NCI-H2029 treated with DMSO at 0.1 percent for 48 hours (cell line): ENCODE results near the gene SPRED2.

ENCODE experiments used
- DNase-seq: peaks from one replicate; lab custom pipeline; 2025; lab: John Stamatoyannopoulos, UW

The SPRED2 gene

DNA sequence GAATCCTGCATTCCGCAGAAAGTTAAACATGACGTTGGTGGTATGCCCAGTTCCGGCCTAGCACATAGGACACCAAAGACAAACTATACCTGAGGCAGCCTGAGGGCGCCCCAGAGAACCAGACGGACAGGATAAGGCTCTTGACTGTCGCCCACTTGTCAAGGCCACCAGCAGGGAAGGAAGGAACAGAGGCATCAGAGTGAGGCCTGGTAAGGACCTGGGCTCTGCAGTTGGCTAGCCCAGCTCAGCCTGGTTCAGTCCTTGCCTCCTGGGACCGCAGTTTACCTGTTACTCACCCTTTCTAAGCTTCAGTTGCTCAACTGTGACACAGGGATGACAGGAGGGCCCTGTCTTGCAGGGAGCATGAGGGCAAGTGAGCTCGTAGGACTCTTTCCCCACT is 122.7 kb downstream of the SPRED2 start:
- DNase-seq = no peak

DNA sequence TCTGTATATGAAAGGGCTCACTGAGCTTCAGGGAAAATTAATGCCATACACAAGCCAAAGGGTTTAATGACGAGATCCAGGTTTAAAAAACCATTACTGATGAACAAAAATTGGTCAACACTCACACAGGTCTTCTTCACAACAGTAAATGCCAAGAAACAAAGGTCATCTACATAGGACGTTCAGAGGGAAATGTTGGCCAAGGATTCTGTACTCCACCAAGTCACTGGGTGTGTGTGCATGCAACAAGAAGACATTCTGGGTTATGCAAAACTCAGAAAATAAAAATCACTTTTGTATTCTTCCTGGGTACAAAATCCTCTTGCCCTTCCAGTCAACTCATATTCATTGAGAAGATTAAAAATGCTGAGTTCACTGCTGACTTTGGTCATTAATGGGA is 126.5 kb downstream of the SPRED2 start:
- DNase-seq = no peak

DNA sequence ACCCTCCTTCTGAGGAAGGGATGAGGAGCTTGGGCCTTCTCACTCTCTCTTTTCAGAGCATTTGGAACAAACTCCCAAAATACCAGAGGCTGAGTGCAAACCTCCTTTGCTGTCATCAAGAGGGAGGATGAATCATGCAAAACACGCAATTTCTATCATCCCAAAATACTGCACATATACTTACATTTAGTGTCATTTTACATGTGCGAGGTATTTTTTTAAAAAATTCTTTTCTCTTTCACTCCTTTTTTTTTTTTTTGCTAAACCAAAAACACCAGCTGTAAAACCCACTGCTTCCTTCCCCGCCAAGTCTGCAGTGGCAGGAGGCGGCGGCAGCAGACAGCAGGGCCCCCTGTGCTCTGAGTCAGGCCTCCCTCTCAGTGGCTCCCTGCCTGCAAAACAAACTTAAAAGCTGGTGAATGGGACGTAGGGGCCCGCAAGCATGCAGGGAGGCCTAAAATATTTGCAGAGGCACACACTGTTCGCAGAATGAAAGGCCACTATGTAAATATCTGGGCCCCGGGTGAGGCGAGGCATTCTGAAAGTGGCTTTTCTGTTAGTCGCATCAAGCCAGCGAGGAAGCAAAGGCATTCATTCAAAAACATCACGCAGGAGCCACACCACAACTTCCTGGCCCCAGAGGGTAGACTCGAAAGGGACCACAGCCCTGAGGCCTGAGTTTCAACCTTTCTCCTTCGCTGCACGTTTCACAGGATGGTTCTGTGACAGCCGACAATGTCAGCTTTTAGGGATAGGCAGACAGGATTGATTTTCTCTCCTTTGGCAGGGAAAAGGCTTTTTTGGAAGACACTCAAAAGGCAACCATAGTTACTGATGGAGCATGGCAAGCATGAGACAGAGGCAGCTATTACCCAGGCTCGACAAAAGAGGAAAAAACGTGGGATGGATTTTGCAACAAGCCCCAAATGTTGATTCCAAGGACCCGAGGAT is 131.4 kb downstream of the SPRED2 start:
- no peak for DNase-seq

DNA sequence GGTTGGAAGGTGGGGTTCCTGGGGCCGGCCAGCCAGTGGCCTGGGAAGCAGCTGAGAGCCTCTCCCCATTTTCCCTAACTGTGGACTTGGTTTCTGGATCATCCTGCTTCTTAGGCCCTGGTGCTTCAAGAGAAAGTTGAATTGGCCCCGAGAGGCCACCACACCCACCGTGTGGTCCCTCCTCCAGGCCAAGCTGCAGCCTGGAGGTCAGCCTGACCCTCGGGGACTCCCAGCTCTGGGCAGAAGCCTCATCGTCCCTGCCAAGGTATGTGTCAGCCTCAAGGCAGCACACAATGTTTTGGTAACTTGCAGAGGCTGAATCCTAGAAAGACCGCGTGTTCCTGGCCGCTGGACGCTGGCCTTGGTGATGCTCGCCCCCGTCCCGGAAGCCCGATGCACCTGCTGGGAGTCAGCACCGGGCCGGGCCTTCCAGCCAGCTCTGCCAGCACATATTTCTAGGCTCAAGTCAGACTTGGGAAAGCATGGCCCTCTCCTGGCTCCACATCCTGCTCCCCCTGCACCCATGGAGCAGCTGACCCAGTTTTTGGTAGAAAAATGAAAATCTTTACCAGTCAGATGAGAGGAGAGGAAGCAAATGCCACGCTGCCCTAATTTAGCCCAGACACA is 132.2 kb downstream of the SPRED2 start:
- DNase-seq = no peak

DNA sequence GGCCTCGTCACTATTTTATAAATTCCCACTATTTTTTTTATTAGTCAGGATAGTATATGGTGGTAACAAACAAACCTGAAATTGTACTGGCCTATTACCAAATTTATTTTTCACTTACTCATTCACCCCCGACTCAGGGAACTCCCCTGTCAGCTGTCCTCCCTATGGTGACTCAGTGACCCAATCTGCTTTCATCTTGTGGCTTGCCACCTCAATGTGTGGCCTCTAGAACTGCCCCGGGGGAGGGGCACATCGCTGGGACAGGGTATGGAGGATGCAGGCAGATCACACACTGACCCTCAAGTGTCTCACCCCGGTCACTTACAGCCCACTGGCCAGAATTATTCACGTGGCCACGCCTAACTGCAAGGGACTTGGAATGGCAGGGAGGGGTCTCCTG is 133.2 kb downstream of the SPRED2 start:
- DNase-seq = no peak

DNA sequence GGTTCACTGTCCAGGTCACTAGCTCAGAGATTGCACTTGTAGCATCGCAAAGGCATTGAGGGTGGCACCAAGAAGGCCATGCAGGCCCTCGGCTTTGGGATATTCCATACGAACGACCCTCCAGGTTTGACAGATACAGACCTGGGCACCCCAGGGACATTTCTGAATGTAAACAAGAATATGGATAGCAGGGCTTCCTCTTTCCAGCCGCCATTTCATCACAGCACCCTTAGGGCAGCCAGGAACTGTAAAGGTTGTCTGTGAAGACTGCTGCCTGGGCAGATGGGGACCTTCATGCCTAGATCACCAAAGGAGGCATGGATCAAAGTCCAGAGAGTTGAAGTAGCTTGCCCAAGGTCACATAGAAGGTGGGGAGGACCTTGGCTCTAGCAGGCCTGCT is 134.3 kb downstream of the SPRED2 start:
- DNase-seq = no peak

DNA sequence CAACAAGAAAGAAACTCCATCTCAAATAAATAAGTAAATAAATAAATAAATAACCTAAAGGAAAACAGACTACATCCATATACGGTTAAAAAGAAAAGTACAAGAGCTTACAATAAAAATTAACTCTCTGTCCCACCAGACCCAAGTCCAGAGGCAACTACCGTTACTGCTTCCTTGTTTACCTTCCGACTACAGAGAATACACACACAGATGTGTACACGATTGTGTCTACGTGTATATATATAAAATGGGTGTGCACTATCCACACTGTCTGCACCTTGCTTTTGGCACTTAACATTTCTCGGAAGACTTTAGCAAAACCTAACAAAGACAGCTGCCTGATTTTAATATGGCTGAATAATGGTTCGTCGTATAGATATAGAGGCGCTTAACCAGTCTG is 134.9 kb downstream of the SPRED2 start:
- no peak for DNase-seq

DNA sequence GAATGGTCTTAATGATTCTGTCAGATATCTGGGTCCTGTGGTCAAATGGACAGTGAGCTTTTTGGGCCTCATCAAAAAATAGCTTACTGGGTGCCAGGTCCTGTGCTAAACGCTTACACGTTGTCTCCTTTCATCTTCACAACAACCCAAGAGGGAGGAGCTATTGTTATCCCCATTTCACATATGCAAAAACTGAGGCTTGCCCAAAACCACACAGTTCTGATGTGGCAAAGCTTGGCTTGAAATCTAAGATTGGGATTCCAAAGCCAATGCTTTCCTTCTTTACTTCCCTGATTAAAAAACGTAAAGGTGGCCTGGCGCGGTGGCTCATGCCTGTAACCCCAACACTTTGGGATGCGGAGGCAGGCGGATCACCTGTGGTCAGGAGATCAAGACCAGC is 135.4 kb downstream of the SPRED2 start:
- DNase-seq = no peak

DNA sequence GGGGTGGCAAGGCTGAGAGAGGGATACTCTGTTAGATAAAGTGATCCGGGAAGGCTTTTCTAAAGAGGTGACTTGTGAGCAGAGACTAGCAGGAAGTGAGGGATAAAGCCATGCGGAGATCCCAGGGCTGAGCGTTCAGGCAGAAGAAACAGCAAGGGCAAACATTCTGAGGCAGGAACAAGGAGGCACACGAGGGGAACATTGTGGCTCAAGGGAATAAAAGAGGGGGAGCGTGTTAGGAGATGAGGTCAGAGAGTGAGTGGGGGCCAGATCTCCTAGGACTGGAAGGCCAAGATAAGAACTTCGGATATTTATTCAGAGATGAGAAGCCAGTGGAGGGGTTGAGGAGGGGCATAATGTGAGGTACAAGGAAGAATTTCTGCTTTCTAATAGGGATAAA is 137.7 kb downstream of the SPRED2 start:
- no peak for DNase-seq

DNA sequence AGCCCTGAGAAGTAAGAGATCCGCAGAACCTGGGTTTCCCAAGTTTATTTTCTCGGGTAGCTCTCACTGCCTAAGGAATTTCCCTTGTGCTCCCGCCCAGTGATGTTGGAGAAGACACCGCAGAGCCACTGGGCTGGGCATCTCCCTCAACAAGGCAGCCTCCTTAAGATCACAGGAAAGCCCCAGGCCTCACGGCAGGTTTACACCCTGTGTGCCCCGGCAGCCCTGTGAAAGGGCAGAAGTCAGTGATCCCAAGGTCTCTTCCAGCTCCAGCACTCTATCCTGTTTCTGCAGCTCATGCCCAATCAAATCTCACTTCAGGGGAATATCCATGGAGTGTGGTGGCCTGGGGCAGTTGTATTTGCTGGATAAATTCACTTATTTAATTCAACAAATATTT is 138.3 kb downstream of the SPRED2 start:
- DNase-seq = no peak

DNA sequence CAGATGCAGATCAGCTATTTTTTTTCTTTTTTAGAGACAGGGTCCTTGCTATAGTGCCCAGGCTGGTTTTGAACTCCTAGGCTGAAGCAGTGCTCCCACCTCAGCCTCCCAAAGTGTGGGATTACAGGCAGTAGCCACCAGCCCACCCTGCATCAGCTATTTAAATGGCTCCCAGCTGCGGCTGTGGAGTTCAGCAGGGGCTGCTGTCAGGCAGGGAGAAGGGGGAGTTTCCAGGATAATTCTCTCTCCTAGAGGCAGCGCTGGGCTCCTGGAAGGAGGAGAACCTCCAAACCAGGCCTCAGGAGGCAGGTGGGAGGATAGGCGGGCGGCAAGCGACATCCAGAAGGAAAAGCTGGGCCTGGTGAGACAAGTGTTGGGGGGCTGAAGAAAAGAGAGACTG is 139.0 kb downstream of the SPRED2 start:
- no peak for DNase-seq

DNA sequence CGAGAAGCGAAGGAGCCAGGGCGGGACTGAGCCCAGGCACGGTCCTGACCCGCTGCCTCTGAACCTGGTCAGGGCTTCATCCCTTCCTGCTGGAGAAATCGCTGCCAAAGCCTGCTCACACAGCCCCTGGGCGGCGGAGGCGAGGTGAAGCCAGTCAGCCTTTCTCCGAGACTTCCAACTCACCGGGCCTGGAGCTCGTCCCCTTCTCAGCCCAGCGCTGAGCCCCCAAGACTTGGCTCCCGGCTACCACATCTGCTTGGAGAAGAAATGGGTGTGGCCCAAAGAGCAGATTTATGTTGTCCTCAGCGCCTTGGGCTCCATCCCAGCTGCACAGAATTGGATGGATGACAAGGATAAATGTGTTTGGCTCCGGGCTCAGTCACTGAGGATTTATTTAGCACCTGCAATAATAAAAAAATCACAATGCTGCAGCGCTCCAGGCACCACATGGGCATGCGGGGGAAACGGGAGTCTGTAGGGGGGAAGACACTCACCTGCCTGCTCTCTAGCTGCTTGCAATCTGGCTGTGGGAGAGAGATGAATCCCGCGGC is 139.9 kb downstream of the SPRED2 start:
- no peak for DNase-seq

DNA sequence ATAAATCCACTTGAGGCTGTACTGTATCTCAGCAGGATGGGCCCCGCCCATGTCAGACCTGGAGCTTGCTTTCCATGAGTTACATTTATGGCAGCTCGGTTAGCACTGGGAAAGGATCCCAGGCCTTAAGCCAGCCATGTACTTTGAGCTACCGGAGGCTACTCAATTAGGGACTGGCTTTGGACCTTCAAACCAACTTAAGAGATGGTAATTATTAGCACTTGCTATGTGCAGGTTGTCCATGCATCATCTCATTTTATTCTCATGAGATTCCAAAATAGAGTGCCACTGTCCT is 140.3 kb downstream of the SPRED2 start:
- no peak for DNase-seq

DNA sequence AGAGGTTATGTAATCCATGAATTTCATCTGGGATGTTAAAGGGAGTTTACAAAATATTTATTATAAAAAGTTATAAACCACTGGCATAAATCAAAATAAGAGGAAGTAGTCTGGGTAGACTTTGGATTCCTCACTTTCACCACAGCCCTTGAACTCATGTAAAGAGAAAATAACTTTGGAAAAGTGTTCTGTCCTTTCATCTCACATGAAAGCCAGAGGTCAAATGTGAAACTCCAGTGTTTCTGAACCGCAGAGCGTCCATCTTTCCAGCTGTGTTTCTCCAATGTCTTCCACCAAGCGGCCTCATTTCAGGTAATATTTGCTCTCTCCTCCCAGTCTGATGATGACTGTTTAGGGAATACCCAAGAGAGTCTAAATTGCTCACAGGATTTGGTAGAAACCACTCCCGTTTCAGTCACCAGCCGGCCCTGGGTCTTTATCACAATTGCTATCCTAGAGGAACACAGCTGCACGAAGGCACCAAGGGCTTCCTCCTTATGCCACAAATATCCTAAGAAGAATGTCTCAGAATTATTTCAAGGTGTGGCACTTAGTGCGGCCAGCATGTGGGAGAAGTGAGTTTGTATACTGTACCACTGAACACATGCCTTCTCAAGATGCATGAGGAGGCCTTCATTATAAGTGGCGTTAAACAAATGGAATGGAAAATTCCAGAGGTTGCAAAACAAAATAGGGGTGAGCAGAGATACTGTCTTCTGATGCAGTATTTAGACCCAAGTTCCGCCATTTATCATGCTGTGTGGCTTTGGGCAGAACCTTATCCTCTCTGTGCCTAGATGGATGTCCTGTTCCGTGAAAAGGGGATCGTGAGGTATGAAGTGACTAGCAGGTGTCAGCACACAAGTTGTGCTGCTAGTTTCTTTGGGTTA is 140.9 kb downstream of the SPRED2 start:
- no peak for DNase-seq

DNA sequence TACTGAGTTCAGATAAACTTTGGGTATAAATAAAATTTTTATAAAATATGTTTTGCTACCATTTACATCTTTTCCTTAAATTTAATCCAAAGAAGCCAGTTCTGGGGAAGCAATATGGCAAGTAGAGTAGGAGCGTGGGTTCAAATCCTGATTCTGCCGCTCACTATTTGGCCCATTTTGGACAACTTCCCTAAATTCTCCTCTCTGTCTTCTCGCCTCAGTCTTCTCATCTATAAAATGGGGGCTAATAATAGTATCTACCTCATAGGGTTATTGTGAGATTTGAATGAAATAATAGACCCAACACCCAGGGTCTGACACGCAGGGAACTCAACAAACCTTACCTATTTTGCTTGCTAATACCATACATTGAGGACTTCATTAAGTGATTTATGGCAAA is 145.0 kb downstream of the SPRED2 start:
- no peak for DNase-seq

DNA sequence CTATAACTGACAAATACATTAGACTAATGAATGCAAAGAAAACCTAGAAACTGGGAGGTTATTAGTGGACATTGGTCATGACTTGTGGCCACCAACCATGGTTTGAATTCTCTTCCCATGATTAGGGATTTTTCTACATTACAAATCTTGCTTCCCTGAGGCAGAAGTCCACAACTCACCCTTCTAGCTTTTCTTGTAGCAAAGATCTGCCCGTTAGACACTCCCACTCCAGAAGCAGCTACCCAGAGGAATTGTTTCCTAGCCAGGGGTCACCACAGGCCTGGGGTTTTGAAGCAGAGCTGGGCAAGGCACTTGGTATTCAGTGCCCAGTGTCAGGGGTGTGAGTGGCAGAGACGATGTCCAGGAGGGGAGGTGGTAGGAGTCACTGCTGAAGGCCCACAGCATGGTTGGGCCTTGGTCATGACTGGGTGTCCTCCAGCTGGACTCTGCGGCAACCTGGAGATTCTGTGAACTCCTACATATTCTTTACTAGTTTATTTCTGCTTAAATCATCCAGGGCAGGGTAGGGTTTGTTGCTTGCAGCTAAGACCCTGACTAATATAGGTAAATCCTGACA is 149.8 kb downstream of the SPRED2 start:
- no peak for DNase-seq

DNA sequence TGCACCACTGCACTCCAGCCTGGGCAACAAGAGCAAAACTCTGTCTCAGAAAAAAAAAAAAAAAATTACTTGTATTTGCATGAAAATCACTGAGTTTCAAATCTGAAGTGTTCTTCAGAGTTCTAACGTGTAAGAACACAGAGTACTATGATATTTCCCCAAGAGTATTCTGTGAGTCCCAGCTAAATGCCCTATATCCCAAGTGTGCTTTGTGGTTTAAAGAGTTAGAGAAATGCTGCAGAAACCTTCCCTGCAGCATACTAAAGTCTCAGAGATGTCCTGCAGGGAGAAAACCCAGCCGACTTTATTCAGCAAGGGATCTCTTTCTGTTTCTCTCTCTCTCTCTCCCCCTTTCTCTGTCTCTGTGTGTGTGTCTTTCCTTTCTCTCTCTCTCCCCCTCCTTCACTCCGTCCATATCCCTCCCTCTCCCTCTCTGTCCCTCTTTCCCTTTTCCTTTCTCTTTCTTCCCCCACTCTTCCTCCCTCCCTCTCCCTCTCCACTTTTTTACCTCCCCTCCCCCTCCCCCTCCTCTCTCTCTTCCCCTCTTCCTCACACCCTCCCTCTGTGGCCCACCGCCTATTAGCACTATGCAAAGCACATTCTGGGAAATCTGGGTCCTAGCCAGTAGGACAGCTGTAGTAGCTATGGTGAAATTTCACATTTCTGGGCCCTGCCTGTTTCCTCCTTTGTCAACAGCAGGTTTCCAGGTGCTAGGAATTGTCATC is 150.6 kb downstream of the SPRED2 start:
- no peak for DNase-seq

DNA sequence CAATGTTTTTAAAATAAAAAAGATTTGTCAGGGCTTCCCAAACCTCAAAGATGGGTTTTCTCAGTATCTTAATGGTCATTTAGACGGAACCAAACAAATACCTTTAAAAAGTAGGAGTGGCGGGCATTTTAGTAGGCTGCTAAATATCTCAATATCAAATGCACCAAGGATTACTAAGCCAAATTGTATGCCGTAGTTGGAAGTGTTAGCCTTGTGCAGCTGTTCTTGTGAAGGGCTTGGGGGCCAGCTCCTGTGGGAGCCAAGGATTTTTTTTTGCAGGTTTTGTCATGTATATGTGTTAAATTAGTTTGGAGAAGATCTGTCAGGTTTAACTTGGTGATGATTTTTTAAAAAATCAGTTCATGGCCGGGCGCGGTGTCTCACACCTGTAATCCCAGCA is 152.6 kb downstream of the SPRED2 start:
- no peak for DNase-seq

DNA sequence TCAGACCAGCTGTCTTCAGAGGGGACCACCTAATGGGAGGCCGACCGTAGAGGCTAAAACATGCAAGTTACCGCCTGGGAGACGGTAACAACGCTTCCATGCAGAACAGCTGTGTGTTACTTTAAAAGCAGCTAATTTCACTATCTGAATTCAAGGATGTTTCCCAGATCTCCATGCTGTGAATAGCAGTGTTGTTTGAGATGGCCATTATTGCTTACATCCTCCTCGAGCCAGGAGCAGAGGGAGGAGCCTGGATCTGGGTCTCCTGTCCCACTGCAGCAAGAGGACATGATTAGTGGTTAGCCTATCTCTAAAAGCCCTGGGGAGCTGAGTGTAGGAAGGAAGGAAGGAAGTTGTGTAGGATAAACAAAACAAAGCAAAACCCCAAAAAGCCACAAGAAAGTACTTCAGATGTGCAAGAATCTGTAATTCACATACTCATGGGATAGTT is 153.8 kb downstream of the SPRED2 start:
- DNase-seq = no peak

DNA sequence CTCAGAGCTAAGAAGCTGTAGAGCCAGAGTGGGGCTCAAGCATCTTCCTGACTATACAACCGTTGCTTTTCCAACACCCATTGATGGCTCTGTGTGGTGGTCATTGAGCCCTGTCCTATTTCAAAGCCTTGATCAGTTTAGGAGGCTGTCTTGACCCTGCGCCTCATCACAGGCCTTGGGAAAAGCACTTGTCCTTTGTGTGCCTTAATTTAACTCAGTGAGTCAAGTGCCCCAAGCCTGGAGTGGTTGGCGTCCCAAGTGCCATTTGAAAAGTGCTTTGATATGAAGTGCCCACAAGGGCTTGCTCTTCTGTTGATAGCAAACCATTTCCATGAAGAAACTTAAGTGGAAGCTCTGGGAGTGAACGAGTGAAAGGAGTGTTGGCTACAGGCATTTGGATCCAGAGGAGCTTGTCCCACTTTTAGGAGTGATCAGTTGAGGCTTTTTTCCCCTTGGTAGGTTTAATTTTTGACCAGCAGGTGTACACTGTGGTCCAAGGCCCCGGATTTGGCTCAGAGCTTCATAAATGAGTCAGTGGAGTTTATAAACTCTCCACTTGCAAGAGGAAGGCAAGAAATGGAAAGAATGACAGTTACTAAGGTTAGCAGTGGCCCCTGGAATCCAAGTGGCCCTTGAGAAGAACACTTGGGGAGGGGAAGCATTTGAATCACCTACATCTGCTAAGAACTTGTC is 154.5 kb downstream of the SPRED2 start:
- peak; percentile 41 for DNase-seq

DNA sequence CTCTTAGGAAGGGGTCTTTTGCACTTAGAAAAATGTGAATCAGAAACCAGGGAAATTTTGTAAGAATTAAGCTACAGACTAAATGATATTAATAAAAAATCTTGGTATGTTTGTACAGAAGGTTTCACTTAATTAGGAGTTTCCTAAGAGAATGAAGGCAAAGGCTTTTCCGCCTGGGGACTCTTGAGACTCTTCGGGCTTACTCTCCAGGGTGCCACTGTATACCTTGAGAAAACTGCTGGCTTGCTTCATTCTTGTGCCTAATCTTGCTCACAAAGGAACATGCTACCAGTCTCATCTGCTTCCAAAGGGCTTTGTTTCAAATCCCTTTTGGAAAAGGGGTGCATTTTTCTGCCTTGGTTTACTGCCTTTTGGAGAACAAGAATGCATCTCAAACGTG is 155.3 kb downstream of the SPRED2 start:
- no peak for DNase-seq
